ENCODE measurements around the gene NPPA.

NPPA gene

GRCh38 chr1:11841245-11842153, 6.1 kb downstream of the NPPA start:
- Histone ChIP-seq H3K36me3 (ENCODE audit: control insufficient read depth, insufficient read depth, low read length) (peaks cover 52% of the 10 kb centered on the region), H3K27me3 (ENCODE audit: control insufficient read depth, insufficient read depth, low read length) (no peaks in the 10 kb centered on the region), H3K27ac (ENCODE audit: low read length) (no peak overlapping the region), H3K4me1 (ENCODE audit: control insufficient read depth, insufficient read depth, low read length) (no peaks in the 10 kb centered on the region), H3K9me3 (ENCODE audit: control insufficient read depth, insufficient read depth, low read length) (no peaks in the 10 kb centered on the region), H3K4me3 (ENCODE audit: low read length) (no peak overlapping the region)
- WGBS (ENCODE audit: insufficient coverage, insufficient read length): no CpG with 5 or more reads among the region's 17 CpGs
- no peak for DNase-seq (ENCODE audit: low read depth, low spot score)

GRCh38 chr1:11839727-11840705, 7.6 kb downstream of the NPPA start:
- Histone ChIP-seq H3K9me3 (ENCODE audit: control insufficient read depth, insufficient read depth, low read length) (no peaks in the 10 kb centered on the region), H3K27ac (ENCODE audit: low read length) (no peak overlapping the region), H3K4me1 (ENCODE audit: control insufficient read depth, insufficient read depth, low read length) (no peaks in the 10 kb centered on the region), H3K36me3 (ENCODE audit: control insufficient read depth, insufficient read depth, low read length) (peaks cover 60% of the 10 kb centered on the region), H3K27me3 (ENCODE audit: control insufficient read depth, insufficient read depth, low read length) (no peaks in the 10 kb centered on the region), H3K4me3 (ENCODE audit: low read length) (no peak overlapping the region)
- no peak for DNase-seq (ENCODE audit: low read depth, low spot score)
- no CpG with 5 or more reads among the region's 20 CpGs for WGBS (ENCODE audit: insufficient coverage, insufficient read length)

- no peaks in the 10 kb centered on the region for H3K27me3 ChIP-seq (ENCODE audit: control insufficient read depth, insufficient read depth, low read length)
- DNase-seq (ENCODE audit: low read depth, low spot score): peak; percentile 52
- no peak overlapping the region for H3K4me3 ChIP-seq (ENCODE audit: low read length)
- H3K27ac ChIP-seq (ENCODE audit: low read length): no peak overlapping the region
- no peaks in the 10 kb centered on the region for H3K4me1 ChIP-seq (ENCODE audit: control insufficient read depth, insufficient read depth, low read length)
- no CpG with 5 or more reads among the region's 40 CpGs for WGBS (ENCODE audit: insufficient coverage, insufficient read length)
- H3K9me3 ChIP-seq (ENCODE audit: control insufficient read depth, insufficient read depth, low read length): no peaks in the 10 kb centered on the region
- H3K36me3 ChIP-seq (ENCODE audit: control insufficient read depth, insufficient read depth, low read length): peaks cover 72% of the 10 kb centered on the region
Measured at GRCh38 chr1:11838349-11839272, 9.0 kb downstream of the NPPA start.

- no peaks in the 10 kb centered on the region for H3K4me1 ChIP-seq (ENCODE audit: control insufficient read depth, insufficient read depth, low read length)
- no peak for DNase-seq (ENCODE audit: low read depth, low spot score)
- H3K27ac ChIP-seq (ENCODE audit: low read length): no peak overlapping the region
- H3K9me3 ChIP-seq (ENCODE audit: control insufficient read depth, insufficient read depth, low read length): no peaks in the 10 kb centered on the region
- no peak overlapping the region for H3K4me3 ChIP-seq (ENCODE audit: low read length)
- no CpG with 5 or more reads among the region's 11 CpGs for WGBS (ENCODE audit: insufficient coverage, insufficient read length)
- H3K27me3 ChIP-seq (ENCODE audit: control insufficient read depth, insufficient read depth, low read length): no peaks in the 10 kb centered on the region
- H3K36me3 ChIP-seq (ENCODE audit: control insufficient read depth, insufficient read depth, low read length): peaks cover 79% of the 10 kb centered on the region
Measured at GRCh38 chr1:11837767-11838348, 9.7 kb downstream of the NPPA start.

- Histone ChIP-seq H3K27ac (ENCODE audit: low read length) (no peak overlapping the region), H3K4me1 (ENCODE audit: control insufficient read depth, insufficient read depth, low read length) (no peaks in the 10 kb centered on the region), H3K9me3 (ENCODE audit: control insufficient read depth, insufficient read depth, low read length) (no peaks in the 10 kb centered on the region), H3K4me3 (ENCODE audit: low read length) (no peak overlapping the region), H3K27me3 (ENCODE audit: control insufficient read depth, insufficient read depth, low read length) (no peaks in the 10 kb centered on the region), H3K36me3 (ENCODE audit: control insufficient read depth, insufficient read depth, low read length) (peaks cover 78% of the 10 kb centered on the region)
- WGBS (ENCODE audit: insufficient coverage, insufficient read length): no CpG with 5 or more reads among the region's 36 CpGs
- no peak for DNase-seq (ENCODE audit: low read depth, low spot score)
Measured at GRCh38 chr1:11836955-11837766, 10.4 kb downstream of the NPPA start.

- H3K4me3 ChIP-seq (ENCODE audit: low read length): no peak overlapping the region
- WGBS (ENCODE audit: insufficient coverage, insufficient read length): no CpG with 5 or more reads among the region's 28 CpGs
- H3K27ac ChIP-seq (ENCODE audit: low read length): no peak overlapping the region
- H3K36me3 ChIP-seq (ENCODE audit: control insufficient read depth, insufficient read depth, low read length): peaks cover 65% of the 10 kb centered on the region
- no peaks in the 10 kb centered on the region for H3K27me3 ChIP-seq (ENCODE audit: control insufficient read depth, insufficient read depth, low read length)
- DNase-seq (ENCODE audit: low read depth, low spot score): no peak
- H3K9me3 ChIP-seq (ENCODE audit: control insufficient read depth, insufficient read depth, low read length): no peaks in the 10 kb centered on the region
- no peaks in the 10 kb centered on the region for H3K4me1 ChIP-seq (ENCODE audit: control insufficient read depth, insufficient read depth, low read length)
Measured at GRCh38 chr1:11835441-11836225, 11.9 kb downstream of the NPPA start.

- no peak for DNase-seq (ENCODE audit: low read depth, low spot score)
- H3K36me3 ChIP-seq (ENCODE audit: control insufficient read depth, insufficient read depth, low read length): peaks cover 63% of the 10 kb centered on the region
Measured at GRCh38 chr1:11833900-11834299, 13.7 kb downstream of the NPPA start.

GRCh38 chr1:11833497-11833896, 14.1 kb downstream of the NPPA start:
- no peak overlapping the region for H3K4me3 ChIP-seq (ENCODE audit: low read length)
- no peak for DNase-seq (ENCODE audit: low read depth, low spot score)
- no CpG with 5 or more reads among the region's 8 CpGs for WGBS (ENCODE audit: insufficient coverage, insufficient read length)
- peaks cover 67% of the 10 kb centered on the region for H3K36me3 ChIP-seq (ENCODE audit: control insufficient read depth, insufficient read depth, low read length)
- no peaks in the 10 kb centered on the region for H3K4me1 ChIP-seq (ENCODE audit: control insufficient read depth, insufficient read depth, low read length)
- no peak overlapping the region for H3K27ac ChIP-seq (ENCODE audit: low read length)
- H3K9me3 ChIP-seq (ENCODE audit: control insufficient read depth, insufficient read depth, low read length): no peaks in the 10 kb centered on the region
- H3K27me3 ChIP-seq (ENCODE audit: control insufficient read depth, insufficient read depth, low read length): no peaks in the 10 kb centered on the region

More at GRCh38 chr1:11833900-11834299, 13.7 kb downstream of the NPPA start:
- no peak overlapping the region for H3K27ac ChIP-seq (ENCODE audit: low read length)
- no peaks in the 10 kb centered on the region for H3K27me3 ChIP-seq (ENCODE audit: control insufficient read depth, insufficient read depth, low read length)
- H3K4me3 ChIP-seq (ENCODE audit: low read length): no peak overlapping the region
- H3K4me1 ChIP-seq (ENCODE audit: control insufficient read depth, insufficient read depth, low read length): no peaks in the 10 kb centered on the region
- no CpG with 5 or more reads among the region's 13 CpGs for WGBS (ENCODE audit: insufficient coverage, insufficient read length)
- H3K9me3 ChIP-seq (ENCODE audit: control insufficient read depth, insufficient read depth, low read length): no peaks in the 10 kb centered on the region
